Measurements from ENCODE around the gene FGD2.

- TF ChIP-seq CTCF (conservative IDR thresholded peaks at IDR 0.05; ENCODE audit: low read depth, low read length) (no peak), EZH2 (IDR thresholded peaks at IDR 0.05; ENCODE audit: borderline replicate concordance, low read depth, low read length, poor library complexity, severe bottlenecking) (no peak)
These were observed 37.7 kb upstream of the FGD2 start for GRCh38 chr6:36967757-36968156.
